Measurements from ENCODE around the gene AKR7A2. TPM values are rescaled to one million over a fixed set of nuclear protein-coding genes. Genes with fewer than 3 reads are reported as not detected.

Gene AKR7A2
- total and polyA plus RNA-seq, 2 donors (not counting 1 experiment from before 2014, with no cell fraction given) = 31.3 to 63.6 TPM

- no peaks in the 10 kb centered on the region for H3K9me3 ChIP-seq (ENCODE audit: control insufficient read depth, insufficient read depth, low read depth, low read length)
- no peak for TF ChIP-seq EZH2 (IDR thresholded peaks at IDR 0.05; ENCODE audit: low read length, missing control alignments)
- no peak for TF ChIP-seq CTCF (conservative IDR thresholded peaks at IDR 0.05 in 1 of 2, IDR thresholded peaks at IDR 0.05 in 1 of 2; ENCODE audit: low read depth in 1 of 2, low read length in 2 of 2)
- no peak overlapping the region for H3K4me3 ChIP-seq (replicated peaks in 1 of 4; ENCODE audit: control extremely low read depth in 1 of 4, insufficient read depth in 1 of 4, low read depth in 3 of 4, low read length in 4 of 4)
- no peaks in the 10 kb centered on the region for H3K27me3 ChIP-seq (ENCODE audit: control insufficient read depth, insufficient read depth, low read length)
- H4K20me1 ChIP-seq (ENCODE audit: control insufficient read depth, extremely low read depth, insufficient read depth, low read length) = no peaks in the 10 kb centered on the region
- H3K27ac ChIP-seq (ENCODE audit: insufficient read depth, low read length) = no peak overlapping the region
- peaks cover 14% of the 10 kb centered on the region for H3K36me3 ChIP-seq (ENCODE audit: control insufficient read depth, insufficient read depth, low read length)
- DNase-seq (ENCODE audit: low read depth in 2 of 2) = no peak
- no peak overlapping the region for H2AFZ ChIP-seq (ENCODE audit: low read length)
- H3K4me2 ChIP-seq (ENCODE audit: extremely low read depth, insufficient read depth, low read length) = no peak overlapping the region
- H3K79me2 ChIP-seq (ENCODE audit: control insufficient read depth, insufficient read depth, low read length) = no peaks in the 10 kb centered on the region
- H3K4me1 ChIP-seq (ENCODE audit: control insufficient read depth, extremely low read depth, insufficient read depth, low read length) = no peaks in the 10 kb centered on the region
- no peak overlapping the region for H3K9ac ChIP-seq (ENCODE audit: insufficient read depth, low read length)
These were observed 17.7 kb upstream of the AKR7A2 start for GRCh38 chr1:19329611-19330010.

DNA sequence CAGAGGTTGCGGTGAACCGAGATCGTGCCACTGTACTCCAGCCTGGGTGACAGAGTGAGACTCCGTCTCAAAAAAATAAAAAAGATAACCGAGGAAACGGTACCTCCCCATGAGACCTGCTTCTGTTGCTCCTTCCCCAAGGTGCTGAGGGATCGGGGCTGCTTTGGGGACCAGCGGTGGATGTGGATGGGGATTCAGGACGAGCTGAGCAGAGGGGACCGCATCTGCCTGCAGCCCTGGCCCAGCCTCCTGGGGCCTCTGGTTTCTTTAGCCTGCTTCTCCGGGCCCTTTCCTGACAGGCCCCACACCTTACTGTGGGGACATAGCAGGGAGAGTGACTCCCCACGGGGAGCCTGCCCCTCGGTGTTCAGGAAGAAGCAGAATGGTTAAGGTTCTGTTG lies 17.2 kb upstream of the AKR7A2 start:
- no peak for DNase-seq (ENCODE audit: low read depth in 2 of 2)
- Histone ChIP-seq H3K36me3 (ENCODE audit: control insufficient read depth, insufficient read depth, low read length) (peaks cover 16% of the 10 kb centered on the region), H3K4me2 (ENCODE audit: extremely low read depth, insufficient read depth, low read length) (no peak overlapping the region), H2AFZ (ENCODE audit: low read length) (no peak overlapping the region), H4K20me1 (ENCODE audit: control insufficient read depth, extremely low read depth, insufficient read depth, low read length) (no peaks in the 10 kb centered on the region), H3K4me3 (replicated peaks in 1 of 4; ENCODE audit: control extremely low read depth in 1 of 4, insufficient read depth in 1 of 4, low read depth in 3 of 4, low read length in 4 of 4) (no peak overlapping the region), H3K4me1 (ENCODE audit: control insufficient read depth, extremely low read depth, insufficient read depth, low read length) (no peaks in the 10 kb centered on the region), H3K9ac (ENCODE audit: insufficient read depth, low read length) (no peak overlapping the region), H3K79me2 (ENCODE audit: control insufficient read depth, insufficient read depth, low read length) (no peaks in the 10 kb centered on the region), H3K27me3 (ENCODE audit: control insufficient read depth, insufficient read depth, low read length) (no peaks in the 10 kb centered on the region), H3K9me3 (ENCODE audit: control insufficient read depth, insufficient read depth, low read depth, low read length) (no peaks in the 10 kb centered on the region), H3K27ac (ENCODE audit: insufficient read depth, low read length) (no peak overlapping the region)
- TF ChIP-seq CTCF (conservative IDR thresholded peaks at IDR 0.05 in 1 of 2, IDR thresholded peaks at IDR 0.05 in 1 of 2; ENCODE audit: low read depth in 1 of 2, low read length in 2 of 2) = no peak
- no peak for TF ChIP-seq EZH2 (IDR thresholded peaks at IDR 0.05; ENCODE audit: low read length, missing control alignments)

GRCh38 chr1:19328486-19328885 lies 16.5 kb upstream of the AKR7A2 start:
- H3K79me2 ChIP-seq (ENCODE audit: control insufficient read depth, insufficient read depth, low read length) = no peaks in the 10 kb centered on the region
- no peak overlapping the region for H3K27ac ChIP-seq (ENCODE audit: insufficient read depth, low read length)
- H3K9ac ChIP-seq (ENCODE audit: insufficient read depth, low read length) = no peak overlapping the region
- no peaks in the 10 kb centered on the region for H4K20me1 ChIP-seq (ENCODE audit: control insufficient read depth, extremely low read depth, insufficient read depth, low read length)
- no peak overlapping the region for H3K4me2 ChIP-seq (ENCODE audit: extremely low read depth, insufficient read depth, low read length)
- H3K4me3 ChIP-seq (replicated peaks in 1 of 4; ENCODE audit: control extremely low read depth in 1 of 4, insufficient read depth in 1 of 4, low read depth in 3 of 4, low read length in 4 of 4) = no peak overlapping the region
- no peaks in the 10 kb centered on the region for H3K9me3 ChIP-seq (ENCODE audit: control insufficient read depth, insufficient read depth, low read depth, low read length)
- DNase-seq (ENCODE audit: low read depth in 2 of 2) = no peak
- H3K4me1 ChIP-seq (ENCODE audit: control insufficient read depth, extremely low read depth, insufficient read depth, low read length) = no peaks in the 10 kb centered on the region
- no peaks in the 10 kb centered on the region for H3K27me3 ChIP-seq (ENCODE audit: control insufficient read depth, insufficient read depth, low read length)
- TF ChIP-seq CTCF (conservative IDR thresholded peaks at IDR 0.05 in 1 of 2, IDR thresholded peaks at IDR 0.05 in 1 of 2; ENCODE audit: low read depth in 1 of 2, low read length in 2 of 2) = no peak
- TF ChIP-seq EZH2 (IDR thresholded peaks at IDR 0.05; ENCODE audit: low read length, missing control alignments) = no peak
- H2AFZ ChIP-seq (ENCODE audit: low read length) = no peak overlapping the region
- H3K36me3 ChIP-seq (ENCODE audit: control insufficient read depth, insufficient read depth, low read length) = peaks cover 14% of the 10 kb centered on the region

All from fibroblast of lung (primary cell).